ENCODE results near the gene PSORS1C1.
"Not testable (repeated sequence)": the region's sequence is repeated elsewhere in the genome, so short reads cannot be mapped to it uniquely, and the experiment has no call there.

PSORS1C1 gene

GRCh38 chr6:31158863-31159855 is 44.6 kb downstream of the PSORS1C1 start:
- no peak for DNase-seq (ENCODE audit: low read depth in 2 of 2)

- no peak for DNase-seq (ENCODE audit: low read depth in 2 of 2)
Measured at GRCh38 chr6:31161216-31162126, 46.9 kb downstream of the PSORS1C1 start.

- no peak for DNase-seq (ENCODE audit: low read depth in 2 of 2)
Measured at GRCh38 chr6:31162463-31163165, 48.0 kb downstream of the PSORS1C1 start.

- no peak for DNase-seq (ENCODE audit: low read depth in 2 of 2)
Measured at GRCh38 chr6:31163922-31164321, 49.3 kb downstream of the PSORS1C1 start.

- not testable (repeated sequence) for DNase-seq (ENCODE audit: low read depth in 2 of 2)
Measured at GRCh38 chr6:31164475-31165063, 50.0 kb downstream of the PSORS1C1 start.

- not testable (repeated sequence) for DNase-seq (ENCODE audit: low read depth in 2 of 2)
Measured at GRCh38 chr6:31165064-31165832, 50.6 kb downstream of the PSORS1C1 start.

- DNase-seq (ENCODE audit: low read depth in 2 of 2) = no peak
Measured at GRCh38 chr6:31165986-31166385, 51.4 kb downstream of the PSORS1C1 start.

- no peak for DNase-seq (ENCODE audit: low read depth in 2 of 2)
Measured at GRCh38 chr6:31168606-31169005, 54.0 kb downstream of the PSORS1C1 start.

GRCh38 chr6:31169123-31169857 is 54.7 kb downstream of the PSORS1C1 start:
- DNase-seq (ENCODE audit: low read depth in 2 of 2) = no peak

- DNase-seq (ENCODE audit: low read depth in 2 of 2) = not testable (repeated sequence)
Measured at GRCh38 chr6:31169858-31170599, 55.4 kb downstream of the PSORS1C1 start.

- no peak for DNase-seq (ENCODE audit: low read depth in 2 of 2)
Measured at GRCh38 chr6:31170600-31170881, 55.9 kb downstream of the PSORS1C1 start, which contains the start of gene POU5F1. Gene POU5F1, minus strand, starts transcription at chr6:31170682. Its CDS starts 62 bp downstream, at chr6:31170620.

- no peak for DNase-seq (ENCODE audit: low read depth in 2 of 2)
Measured at GRCh38 chr6:31170987-31171671, 56.5 kb downstream of the PSORS1C1 start.

GRCh38 chr6:31171931-31172905 is 57.6 kb downstream of the PSORS1C1 start:
- DNase-seq (ENCODE audit: low read depth in 2 of 2) = no peak

- DNase-seq (ENCODE audit: low read depth in 2 of 2) = no peak
Measured at GRCh38 chr6:31172973-31173384, 58.4 kb downstream of the PSORS1C1 start.

- no peak for DNase-seq (ENCODE audit: low read depth in 2 of 2)
Measured at GRCh38 chr6:31173406-31173805, 58.8 kb downstream of the PSORS1C1 start.

- no peak for DNase-seq (ENCODE audit: low read depth in 2 of 2)
Measured at GRCh38 chr6:31174378-31174777, 59.8 kb downstream of the PSORS1C1 start.

GRCh38 chr6:31175971-31176370 is 61.4 kb downstream of the PSORS1C1 start:
- DNase-seq (ENCODE audit: low read depth in 2 of 2) = peak; percentile 42 to 47

All from fibroblast of skin of left quadriceps (primary cell).